HG03571 (cell line): ENCODE measurements around the gene LAMTOR4.
A peak's percentile ranks its signal among the peaks of the same experiment; 100 is the strongest.

ENCODE experiments used
- ATAC-seq: cut with Tn5 transposase; IDR thresholded peaks from one replicate; pipeline ENCODE4 v1.9.1; 2021; ENCODE audit not compliant: unreplicated experiment

LAMTOR4 gene

DNA sequence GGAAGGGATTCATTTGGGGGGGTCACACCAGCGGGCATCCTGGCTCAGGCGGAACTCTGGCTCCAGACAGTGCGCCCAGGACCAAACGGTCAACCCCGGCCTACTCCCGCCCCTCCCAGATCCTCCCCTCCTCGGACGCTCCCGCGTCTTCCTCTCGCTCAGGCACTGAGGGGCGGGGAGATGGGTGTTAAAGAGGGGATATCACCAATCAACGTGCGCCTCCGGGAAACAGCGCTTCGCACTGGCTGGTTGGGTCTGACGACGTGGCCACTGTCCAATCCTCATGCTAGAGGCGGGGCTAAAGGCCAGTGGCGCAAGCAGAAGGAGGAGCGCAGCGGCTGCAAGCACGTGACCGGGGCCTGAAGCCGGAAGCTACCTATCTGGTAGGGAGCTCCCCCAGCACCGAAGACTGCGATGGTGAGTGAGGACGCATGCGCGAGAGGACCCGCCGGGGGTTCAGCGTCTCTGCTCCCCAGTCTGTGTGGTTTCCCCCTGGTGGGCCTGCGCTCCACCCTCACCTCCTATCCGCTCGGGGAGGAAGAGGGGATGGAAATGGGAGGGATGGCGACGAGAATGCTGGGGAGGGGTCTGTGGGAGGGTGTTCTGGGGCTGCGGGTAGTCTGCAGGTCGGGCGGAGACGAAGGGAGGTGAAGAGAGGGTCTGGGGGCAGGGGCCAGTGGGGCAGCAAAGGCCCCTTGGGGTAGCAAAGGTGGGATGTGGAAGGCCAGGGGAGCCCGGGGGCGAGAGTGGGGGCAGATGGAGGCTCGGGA lies at the start of gene LAMTOR4:
LAMTOR4 (plus strand) TSS at position 360 of the 770 bp plus-strand sequence; CDS start at position 415, 55 bp downstream.
- ATAC-seq, result peak; percentile 98

DNA sequence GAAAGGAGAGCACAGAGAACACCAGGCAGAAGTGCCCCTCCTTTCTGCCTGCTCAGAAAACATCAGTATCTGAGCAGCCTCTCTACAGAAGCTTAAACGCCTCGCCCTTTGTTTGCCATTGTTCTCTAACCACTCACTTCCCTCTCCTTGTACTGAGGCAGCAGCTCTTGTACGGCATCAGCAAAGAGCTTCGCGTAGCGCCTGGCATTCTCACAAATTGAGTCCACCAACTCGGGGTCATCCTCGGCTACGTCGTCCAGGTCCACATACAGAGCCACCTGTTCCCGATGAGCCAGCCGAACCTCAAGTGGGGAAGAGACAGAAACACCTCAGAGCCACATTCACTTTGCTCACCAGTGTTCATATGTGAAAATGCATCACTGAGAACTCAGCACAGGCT lies 49.3 kb upstream of the LAMTOR4 start:
- no peak for ATAC-seq

DNA sequence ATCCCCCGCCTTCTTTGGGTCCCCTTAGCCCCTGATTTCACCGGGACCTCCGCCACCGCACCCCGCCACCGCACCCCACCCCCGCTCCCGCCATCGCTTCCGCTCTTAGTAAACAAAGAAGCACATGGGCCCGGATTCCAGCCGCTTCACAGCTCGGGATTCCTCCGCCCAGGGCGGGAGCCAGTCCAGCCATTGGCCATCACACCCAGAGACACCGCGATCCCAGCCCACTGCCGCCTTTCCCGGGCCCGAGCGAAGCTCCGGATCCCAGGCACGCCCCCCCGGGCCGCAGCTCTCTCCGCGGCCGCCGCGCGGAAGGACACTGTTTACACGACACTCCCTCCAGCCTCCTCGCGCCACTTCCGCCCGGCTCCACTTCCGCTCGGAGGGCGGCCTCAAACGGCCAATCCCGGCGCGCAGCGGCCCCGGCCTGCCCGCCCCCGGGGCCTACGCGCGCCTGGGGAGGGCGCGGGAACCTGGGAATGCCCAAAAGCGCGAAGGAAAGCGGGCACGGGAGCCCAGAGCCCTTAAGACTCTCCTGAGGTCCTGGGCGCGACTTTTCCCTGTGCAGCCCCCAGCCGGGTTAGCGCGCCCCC lies 48.2 kb upstream of the LAMTOR4 start:
- peak; percentile 67 for ATAC-seq

DNA sequence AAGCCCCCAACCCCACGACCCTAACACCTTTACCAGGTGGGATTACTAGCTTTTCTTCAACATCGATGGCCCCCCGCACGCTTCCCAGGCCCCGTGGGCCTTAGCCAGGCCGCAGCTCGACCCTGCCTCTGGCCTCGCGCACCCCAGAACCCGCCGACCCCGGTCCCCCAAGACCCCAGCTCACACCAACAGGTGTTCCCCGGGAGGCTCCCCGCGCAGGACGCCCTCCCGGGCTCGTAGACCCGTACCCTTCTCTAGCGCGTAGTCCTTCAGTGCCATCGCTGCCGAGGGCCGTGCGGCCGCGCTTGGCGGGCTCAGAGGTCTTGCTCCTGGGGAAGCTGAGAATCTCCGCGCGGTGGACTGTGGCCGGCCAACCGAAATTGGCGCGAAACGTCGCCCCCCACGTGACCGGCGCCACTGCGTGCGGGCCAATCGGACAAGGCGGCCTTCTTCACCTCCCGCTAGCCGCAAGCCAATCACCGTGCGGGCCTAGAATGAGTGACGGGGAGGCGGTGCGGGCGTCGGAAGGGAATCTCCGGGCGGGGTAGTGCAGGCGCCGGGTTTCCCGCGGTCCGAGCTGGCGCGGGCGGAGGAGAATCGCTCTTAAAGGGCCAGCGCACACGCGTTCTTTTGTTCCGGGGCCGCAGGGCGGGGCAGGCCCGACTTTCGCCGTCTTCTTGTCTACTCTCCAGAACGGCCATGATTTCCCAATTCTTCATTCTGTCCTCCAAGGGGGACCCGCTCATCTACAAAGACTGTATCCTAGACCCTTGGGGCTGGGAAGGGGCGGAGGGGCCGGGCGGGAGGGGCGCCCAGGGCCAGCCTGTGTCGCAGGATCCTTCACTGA lies 47.5 kb upstream of the LAMTOR4 start, which contains the start of the genes AP4M1 and MCM7:
AP4M1 (plus strand) TSS at position 628 of the 847 bp plus-strand sequence; CDS start at position 700, 72 bp downstream.
MCM7 (minus strand) TSS at position 382 of the 847 bp plus-strand sequence; CDS start at position 279, 103 bp downstream.
- ATAC-seq, result peak; percentile 76

DNA sequence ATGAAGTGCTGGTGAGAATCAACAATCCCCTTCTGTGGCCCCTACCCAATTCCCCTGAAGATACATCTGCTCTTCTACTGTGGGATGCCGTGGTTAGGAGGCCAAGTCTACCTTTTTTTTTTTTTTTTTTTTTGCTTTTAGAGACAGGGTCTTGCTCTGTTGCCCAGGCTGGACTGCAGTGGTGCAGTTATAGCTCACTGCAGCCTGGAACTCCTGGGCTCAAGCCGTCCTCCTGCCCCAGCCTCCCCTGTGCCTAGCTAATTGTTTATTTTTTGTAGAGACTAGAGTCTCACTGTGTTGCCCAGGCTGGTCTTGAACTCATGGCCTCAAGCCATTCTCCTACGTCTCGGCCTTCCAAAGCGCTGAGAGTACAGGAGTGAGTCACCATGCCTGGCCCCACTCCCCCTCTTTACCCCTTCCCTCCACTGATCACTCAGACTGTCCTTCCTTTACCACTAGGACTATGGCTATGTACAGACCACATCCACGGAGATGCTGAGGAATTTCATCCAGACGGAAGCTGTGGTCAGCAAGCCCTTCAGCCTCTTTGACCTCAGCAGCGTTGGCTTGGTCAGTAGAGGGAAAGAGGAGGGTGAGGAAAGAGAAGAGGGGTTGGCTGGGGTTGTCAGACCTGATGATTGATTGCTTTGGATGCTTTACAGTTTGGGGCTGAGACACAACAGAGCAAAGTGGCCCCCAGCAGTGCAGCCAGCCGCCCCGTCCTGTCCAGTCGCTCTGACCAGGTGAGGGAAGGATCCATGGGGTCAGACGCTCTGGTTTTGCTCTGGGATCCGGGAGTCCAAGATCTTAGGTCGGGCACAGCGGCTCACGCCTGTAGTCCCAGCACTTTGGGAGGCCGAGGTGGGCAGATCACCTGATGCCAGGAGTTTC lies 45.5 kb upstream of the LAMTOR4 start:
- no peak for ATAC-seq

DNA sequence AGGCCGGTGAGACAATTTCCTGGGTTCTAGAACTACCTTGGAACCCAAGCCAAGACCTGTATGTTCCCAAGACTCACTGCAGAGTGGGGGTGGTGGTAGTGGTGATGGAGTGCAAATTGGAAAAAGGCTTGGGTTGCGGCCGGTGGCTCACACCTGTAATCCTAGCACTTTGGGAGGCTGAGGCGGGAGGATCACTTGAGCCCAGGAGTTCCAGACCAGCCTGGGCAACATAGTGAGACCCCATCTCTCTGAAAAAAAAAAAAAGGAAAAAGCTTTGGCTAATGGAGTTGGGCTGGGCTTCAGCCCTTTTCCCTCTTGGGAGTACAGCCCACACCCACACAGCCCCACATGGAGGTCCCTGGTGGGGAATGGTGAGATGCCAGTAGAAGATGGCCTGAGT lies 43.2 kb upstream of the LAMTOR4 start:
- no peak for ATAC-seq

DNA sequence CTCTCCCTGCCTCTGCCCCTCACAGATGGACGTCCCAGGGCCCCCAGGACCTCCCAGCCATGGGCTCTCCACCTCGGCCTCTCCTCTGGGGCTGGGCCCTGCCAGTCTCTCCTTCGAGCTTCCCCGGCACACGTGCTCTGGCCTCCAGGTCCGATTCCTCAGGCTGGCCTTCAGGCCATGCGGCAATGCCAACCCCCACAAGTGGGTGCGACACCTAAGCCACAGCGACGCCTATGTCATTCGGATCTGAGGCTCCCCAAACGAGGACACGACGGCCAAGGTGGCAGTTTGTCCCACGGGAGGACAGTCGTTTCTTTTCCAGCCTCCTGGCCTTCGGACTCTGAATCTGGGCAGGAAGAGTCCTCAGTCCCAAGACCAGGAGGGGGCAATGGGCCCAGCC lies 42.1 kb upstream of the LAMTOR4 start:
- no peak for ATAC-seq

DNA sequence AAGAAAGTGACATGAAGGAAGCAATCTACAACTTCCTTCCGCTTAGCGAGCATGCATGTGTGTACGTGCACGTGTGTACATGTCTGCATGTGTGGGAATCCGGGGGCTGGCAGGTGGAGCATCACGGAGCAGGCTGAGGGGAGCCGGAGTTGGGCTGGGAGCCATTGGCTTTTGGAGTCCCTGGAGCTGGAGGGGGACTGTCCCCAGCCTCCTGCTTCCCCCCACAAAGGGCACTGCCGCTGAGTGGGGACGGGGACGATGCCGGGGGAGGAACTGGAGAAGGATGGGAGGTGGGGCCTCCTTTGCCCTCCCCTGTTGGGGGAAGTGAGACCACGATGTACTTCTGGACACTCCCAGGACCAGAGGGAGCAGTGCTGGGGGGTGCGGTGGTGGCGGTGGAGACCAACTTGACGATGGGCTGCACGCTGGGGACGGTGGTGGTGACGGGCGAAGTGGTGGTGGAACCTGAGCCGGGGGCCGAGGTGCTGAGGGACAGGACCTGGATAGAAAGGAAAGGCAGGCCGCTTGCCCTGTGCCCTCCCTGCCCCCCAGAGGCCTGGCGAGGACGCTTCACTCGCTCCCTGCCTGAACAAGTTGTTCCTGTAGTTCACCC lies 41.5 kb upstream of the LAMTOR4 start:
- ATAC-seq, result no peak

DNA sequence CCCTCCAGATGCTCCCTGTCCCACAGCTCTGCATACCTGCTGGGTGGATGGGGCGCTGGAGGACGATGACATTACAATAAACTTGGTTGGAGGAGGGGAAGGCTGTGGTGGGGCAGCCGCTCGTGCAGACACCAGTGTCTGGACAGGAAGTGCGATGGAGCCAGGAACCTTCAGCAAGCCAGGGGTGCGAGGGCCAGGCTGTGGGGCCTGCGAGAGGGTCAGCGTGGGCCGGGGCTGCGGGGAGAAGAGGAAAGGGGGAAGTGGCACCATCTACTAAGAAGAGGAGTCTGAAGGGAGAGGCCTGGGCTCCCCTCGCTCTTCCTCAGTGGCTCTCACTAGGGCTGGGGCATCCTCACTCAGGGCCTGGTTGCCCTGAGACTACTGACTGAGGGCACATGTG lies 40.8 kb upstream of the LAMTOR4 start:
- ATAC-seq, result no peak

DNA sequence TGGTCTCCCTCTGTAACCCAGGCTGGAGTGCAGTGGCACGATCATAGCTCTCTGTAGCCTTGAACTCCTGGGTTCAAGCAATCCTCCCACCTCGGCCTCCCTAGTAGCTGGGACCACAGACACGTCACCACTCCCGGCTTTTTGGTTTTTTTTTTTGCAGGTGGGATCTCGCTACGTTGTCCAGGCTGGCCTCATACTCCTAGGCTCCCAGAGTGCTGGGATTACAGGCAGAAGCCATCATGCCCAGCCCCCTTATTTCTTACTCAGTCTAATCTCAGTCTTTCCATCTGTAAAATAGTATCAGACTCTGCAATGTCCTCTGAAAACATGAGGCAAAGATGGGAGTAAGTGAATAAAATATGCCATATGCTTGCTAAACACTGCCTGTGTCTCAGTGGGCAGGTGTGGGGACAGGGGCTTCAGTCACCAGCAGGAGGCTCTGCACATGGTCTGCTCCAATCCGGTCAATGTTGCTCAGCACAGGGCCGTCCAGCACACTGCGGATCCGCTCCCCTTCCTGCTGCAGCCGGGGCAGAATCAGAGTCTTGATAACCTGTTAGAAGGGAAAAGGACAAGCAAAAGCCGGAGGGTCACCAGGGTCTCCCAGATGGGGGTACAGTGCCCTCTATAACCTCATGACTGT lies 39.1 kb upstream of the LAMTOR4 start:
- no peak for ATAC-seq

DNA sequence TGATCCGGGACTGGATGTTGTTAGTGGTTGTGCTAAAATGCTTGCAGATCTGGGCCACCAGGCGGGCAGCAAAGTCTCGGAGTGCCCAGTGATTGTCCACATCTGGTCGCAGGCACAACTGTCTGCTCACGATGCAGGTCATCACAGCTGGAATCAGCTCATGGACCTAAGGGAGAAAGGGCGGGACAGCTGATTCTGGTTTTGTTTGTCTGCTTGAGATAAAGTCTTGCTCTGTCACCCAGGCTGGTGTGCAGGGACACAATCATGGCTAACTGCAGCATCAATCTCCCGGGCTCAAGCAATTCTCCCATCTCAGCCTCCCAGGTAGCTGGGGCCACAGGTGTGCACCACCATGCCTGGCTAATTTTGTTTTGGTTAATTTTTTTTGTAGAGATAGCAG lies 37.6 kb upstream of the LAMTOR4 start:
- no peak for ATAC-seq

DNA sequence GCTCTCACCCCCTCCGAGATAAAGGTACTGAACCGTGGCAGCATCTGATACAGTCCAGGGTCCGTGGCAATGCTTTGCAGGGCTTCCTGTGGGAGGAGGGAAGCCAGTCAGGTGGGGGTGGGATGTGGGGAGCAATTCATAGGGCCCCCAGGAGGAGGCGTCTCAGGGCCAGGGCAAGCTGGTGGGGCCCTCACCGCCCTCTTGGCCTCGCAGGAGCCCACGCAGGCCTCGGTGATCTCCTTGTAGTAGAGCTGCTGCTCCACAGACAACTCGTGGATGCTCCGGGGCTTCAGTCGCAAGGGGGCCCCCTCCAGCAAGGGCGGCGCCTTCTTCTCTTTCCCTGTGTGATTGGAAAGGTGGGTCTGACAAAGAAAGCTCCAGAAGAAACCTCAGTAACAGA lies 36.8 kb upstream of the LAMTOR4 start:
- no peak for ATAC-seq

DNA sequence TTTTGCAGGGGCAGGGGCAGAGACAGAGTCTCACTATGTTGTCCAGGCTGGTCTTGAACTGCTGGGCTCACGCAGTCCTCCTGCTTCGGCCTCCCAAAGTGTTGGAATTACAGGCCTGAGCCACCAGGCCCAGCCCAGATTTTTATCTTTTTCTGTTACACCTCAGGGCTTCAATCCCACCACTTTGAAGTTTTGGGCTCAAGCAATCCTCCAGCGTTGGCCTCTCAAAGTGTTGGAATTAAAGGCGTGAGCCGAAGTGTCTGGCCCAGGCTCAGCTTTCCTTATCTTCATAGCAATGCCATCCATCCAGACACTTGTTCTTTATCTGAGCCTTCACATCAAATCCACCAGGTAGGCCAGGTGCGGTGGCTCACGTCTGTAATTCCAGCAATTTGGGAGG lies 33.7 kb upstream of the LAMTOR4 start:
- no peak for ATAC-seq

DNA sequence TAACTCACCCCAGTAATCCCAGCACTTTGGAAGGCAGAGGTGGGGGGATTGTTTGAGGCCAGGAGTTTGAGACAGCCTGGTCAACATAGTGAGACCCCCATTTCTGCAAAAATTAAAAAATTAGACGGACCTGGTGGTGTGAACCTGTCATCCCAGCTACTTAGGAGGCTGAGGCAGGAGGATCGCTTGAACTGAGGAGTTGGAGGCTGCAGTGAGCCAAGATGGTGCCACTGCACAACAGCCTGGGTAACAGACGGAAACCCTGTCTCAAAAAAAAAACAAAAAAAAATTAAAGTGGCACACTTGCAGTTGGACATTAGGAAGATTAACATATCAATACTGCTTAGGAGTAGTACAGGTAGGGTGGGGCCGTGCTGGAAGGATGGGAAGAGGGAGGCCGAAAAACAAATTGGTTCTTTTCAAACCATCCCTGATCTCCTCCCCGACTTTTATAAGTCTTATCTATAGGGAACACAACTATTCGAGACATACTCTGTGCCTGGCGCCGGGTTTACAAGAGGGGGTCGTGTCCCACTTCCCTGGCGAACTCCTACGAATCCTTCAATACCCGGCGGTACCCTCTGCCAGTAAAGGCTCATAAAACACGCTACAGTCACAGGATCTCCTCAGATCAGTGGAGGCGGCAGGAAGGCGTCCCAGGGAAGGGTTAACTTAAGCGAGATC lies 30.2 kb upstream of the LAMTOR4 start:
- ATAC-seq, result no peak

DNA sequence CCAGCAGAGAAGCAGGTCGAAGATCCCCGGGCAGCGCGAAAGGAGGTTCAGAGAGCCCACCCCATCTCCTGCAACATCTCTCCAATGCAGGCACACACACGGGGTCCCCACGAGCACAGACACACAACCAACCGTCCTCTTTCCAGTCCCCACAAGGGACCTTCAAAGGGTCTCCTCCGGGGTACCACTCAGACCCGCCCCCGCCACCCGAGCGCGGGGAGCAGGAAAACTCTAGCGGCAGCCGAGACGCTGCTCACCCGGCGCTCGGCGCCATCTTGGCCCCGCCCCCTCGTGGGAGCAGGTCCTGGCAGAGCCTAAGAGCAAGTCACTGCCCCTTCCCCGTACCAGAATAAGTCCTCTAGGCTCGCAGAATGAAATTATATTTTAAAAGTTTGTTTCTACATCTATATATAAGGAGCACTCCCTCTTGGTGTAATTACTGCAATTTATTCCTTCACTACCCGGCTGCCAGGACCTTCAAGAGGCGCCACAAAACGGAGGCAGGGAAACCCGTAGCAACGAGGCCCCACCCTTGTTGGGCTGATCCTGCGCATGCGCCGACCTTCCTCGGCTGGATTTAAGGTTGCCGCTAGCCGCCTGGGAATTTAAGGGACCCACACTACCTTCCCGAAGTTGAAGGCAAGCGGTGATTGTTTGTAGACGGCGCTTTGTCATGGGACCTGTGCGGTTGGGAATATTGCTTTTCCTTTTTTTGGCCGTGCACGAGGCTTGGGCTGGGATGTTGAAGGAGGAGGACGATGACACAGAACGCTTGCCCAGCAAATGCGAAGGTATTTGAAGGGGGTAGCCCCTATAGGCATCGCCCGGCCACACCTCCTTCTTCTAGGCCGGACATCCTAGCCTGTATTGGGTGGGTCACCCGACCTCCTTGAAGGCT lies 29.4 kb upstream of the LAMTOR4 start, which contains the start of the genes CNPY4 and TAF6:
CNPY4 (plus strand) TSS at position 563 of the 898 bp plus-strand sequence; CDS start at position 674, 111 bp downstream.
TAF6 (minus strand) TSS at position 287 of the 898 bp plus-strand sequence. CDS start 5,149 bp downstream, outside the sequence.
- ATAC-seq, result peak; percentile 55

DNA sequence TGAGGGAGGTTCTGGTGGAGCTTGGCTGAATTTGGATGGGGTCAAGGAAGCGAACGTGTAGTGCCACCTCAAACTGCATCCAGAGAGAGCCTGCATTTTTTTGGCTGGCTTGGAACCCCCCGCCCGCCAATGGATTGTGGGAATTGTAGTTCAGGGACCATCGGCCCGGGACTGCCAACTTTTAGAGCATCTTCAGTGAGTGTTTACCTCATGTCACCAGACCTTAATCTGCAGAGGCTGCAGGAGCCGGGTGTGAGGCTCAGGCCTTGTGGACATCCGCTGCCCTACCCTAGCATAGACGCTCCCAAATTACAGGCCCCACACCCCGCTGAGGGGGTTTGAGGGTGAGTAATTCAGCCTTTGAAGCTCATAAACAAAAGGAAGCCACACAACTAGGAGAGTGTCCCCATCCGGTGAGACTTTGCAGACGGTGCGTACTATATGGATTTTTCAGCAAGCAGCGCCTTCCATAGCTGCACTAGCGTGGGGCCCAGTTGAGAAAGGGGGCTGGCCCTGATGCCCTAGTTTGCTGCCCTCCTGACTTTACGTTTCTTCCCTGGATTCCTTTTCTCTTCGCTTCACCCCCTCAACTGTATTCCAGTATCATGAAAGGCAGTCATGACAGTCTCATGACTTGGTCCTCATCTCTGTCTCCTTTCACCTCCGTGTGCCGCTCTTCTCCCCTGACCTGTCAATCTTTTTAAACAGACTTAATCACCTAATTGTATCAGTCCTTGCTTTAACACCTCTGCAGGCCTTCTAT lies 28.6 kb upstream of the LAMTOR4 start:
- peak; percentile 46 for ATAC-seq

DNA sequence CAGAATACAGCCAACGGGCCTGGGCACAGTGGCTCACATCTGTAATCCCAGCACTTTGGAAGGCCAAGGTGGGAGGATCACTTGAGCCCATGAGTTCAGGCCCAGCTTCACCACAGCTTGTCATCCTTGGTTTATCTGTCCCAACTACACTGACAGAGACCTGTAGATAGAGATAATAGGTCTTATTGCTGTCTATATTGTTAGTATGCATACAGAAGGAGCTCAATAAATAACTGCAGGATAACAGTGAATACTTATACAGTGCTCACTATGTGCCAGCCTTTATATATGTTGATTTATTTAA lies 28.0 kb upstream of the LAMTOR4 start:
- ATAC-seq, result no peak
